ENCODE measurements around the gene GNL3.
A peak's percentile ranks its signal among the peaks of the same experiment; 100 is the strongest.
"Not testable (repeated sequence)": the region's sequence is repeated elsewhere in the genome, so short reads cannot be mapped to it uniquely, and the experiment has no call there.

Gene GNL3

DNA sequence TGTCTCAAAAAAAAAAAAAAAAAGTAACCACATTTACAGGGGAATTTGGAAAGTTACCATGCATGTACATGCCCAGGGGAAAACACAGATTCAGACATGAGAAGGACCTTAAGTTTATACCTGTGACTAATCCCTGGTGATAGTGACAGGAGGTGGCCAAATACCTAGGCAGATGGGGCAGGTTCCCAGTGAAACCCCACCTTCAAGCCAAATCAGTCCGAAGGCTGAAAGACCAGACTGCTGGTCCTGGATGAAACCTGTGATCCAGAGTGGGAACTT lies 35.8 kb downstream of the GNL3 start:
- Histone ChIP-seq H2AFZ (ENCODE audit: low read depth, low read length) (no peak overlapping the region), H3K4me3 (ENCODE audit: low read depth in 1 of 2, low read length in 2 of 2) (no peak overlapping the region), H4K20me1 (ENCODE audit: insufficient read depth, low read length) (0 out of 2 replicates have a peak, but pooled peaks cover 5% of the 10 kb centered on the region), H3K36me3 (ENCODE audit: insufficient read depth, low read length) (peaks cover 9% of the 10 kb centered on the region), H3K79me2 (ENCODE audit: insufficient read depth, low read length) (no peaks in the 10 kb centered on the region), H3K4me1 (ENCODE audit: insufficient read depth, low read length) (peaks cover 32% of the 10 kb centered on the region), H3K9me3 (ENCODE audit: insufficient read depth, low read length, severe bottlenecking) (no peaks in the 10 kb centered on the region), H3K27ac (ENCODE audit: low read length) (peak overlapping the region; percentile 32), H3K9ac (ENCODE audit: low read depth, low read length) (no peak overlapping the region), H3K4me2 (ENCODE audit: insufficient read depth, low read length) (peak overlapping the region; percentile 24), H3K27me3 (ENCODE audit: insufficient read depth, low read length, poor library complexity) (no peaks in the 10 kb centered on the region)
- TF ChIP-seq, protein P1, sequence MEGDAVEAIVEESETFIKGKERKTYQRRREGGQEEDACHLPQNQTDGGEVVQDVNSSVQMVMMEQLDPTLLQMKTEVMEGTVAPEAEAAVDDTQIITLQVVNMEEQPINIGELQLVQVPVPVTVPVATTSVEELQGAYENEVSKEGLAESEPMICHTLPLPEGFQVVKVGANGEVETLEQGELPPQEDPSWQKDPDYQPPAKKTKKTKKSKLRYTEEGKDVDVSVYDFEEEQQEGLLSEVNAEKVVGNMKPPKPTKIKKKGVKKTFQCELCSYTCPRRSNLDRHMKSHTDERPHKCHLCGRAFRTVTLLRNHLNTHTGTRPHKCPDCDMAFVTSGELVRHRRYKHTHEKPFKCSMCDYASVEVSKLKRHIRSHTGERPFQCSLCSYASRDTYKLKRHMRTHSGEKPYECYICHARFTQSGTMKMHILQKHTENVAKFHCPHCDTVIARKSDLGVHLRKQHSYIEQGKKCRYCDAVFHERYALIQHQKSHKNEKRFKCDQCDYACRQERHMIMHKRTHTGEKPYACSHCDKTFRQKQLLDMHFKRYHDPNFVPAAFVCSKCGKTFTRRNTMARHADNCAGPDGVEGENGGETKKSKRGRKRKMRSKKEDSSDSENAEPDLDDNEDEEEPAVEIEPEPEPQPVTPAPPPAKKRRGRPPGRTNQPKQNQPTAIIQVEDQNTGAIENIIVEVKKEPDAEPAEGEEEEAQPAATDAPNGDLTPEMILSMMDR (IDR thresholded peaks at IDR 0.05; ENCODE audit: borderline replicate concordance, extremely low read depth, low read length, poor library complexity, severe bottlenecking): no peak
- no peak for TF ChIP-seq EZH2 (IDR thresholded peaks at IDR 0.05; ENCODE audit: borderline replicate concordance, low read depth, low read length, severe bottlenecking)
- ATAC-seq (ENCODE audit: insufficient read depth, low read depth): no peak
- DNase-seq: no peak

GRCh38 chr3:52722491-52722890 lies 36.7 kb downstream of the GNL3 start:
- Histone ChIP-seq H3K4me2 (ENCODE audit: insufficient read depth, low read length) (no peak overlapping the region), H3K36me3 (ENCODE audit: insufficient read depth, low read length) (peaks cover 9% of the 10 kb centered on the region), H3K4me1 (ENCODE audit: insufficient read depth, low read length) (peaks cover 32% of the 10 kb centered on the region), H3K4me3 (ENCODE audit: low read depth in 1 of 2, low read length in 2 of 2) (no peak overlapping the region), H3K79me2 (ENCODE audit: insufficient read depth, low read length) (no peaks in the 10 kb centered on the region), H3K9ac (ENCODE audit: low read depth, low read length) (no peak overlapping the region), H3K27me3 (ENCODE audit: insufficient read depth, low read length, poor library complexity) (no peaks in the 10 kb centered on the region), H4K20me1 (ENCODE audit: insufficient read depth, low read length) (0 out of 2 replicates have a peak, but pooled peaks cover 5% of the 10 kb centered on the region), H3K27ac (ENCODE audit: low read length) (no peak overlapping the region), H2AFZ (ENCODE audit: low read depth, low read length) (no peak overlapping the region), H3K9me3 (ENCODE audit: insufficient read depth, low read length, severe bottlenecking) (no peaks in the 10 kb centered on the region)
- ATAC-seq (ENCODE audit: insufficient read depth, low read depth): no peak
- TF ChIP-seq EZH2 (IDR thresholded peaks at IDR 0.05; ENCODE audit: borderline replicate concordance, low read depth, low read length, severe bottlenecking): no peak
- TF ChIP-seq, protein P1 (IDR thresholded peaks at IDR 0.05; ENCODE audit: borderline replicate concordance, extremely low read depth, low read length, poor library complexity, severe bottlenecking): no peak
- no peak for DNase-seq

DNA sequence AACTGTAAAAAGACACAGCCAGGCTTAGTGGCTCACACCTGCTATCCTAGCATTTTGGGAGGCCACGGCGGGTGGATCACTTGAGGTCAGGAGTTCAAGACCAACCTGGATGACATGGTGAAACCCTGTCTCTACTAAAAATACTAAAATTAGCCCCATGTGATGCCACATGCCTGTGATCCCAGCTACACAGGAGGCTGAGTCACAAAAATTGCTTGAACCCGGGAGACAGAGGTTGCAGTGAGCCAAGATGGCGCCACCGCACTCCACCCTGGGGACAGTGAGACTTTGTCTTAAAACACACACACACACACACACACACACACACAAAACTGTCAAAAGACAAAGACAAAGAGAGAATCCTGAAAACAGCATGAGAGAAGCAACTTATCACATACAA lies 38.1 kb downstream of the GNL3 start:
- no peak overlapping the region for H3K27ac ChIP-seq (ENCODE audit: low read length)
- no peak overlapping the region for H3K9ac ChIP-seq (ENCODE audit: low read depth, low read length)
- DNase-seq (no peak), ATAC-seq (ENCODE audit: insufficient read depth, low read depth) (no peak)
- H3K4me3 ChIP-seq (ENCODE audit: low read depth in 1 of 2, low read length in 2 of 2): no peak overlapping the region
- peaks cover 3% of the 10 kb centered on the region for H3K9me3 ChIP-seq (ENCODE audit: insufficient read depth, low read length, severe bottlenecking)
- peaks cover 32% of the 10 kb centered on the region for H3K4me1 ChIP-seq (ENCODE audit: insufficient read depth, low read length)
- H3K4me2 ChIP-seq (ENCODE audit: insufficient read depth, low read length): no peak overlapping the region
- no peaks in the 10 kb centered on the region for H3K27me3 ChIP-seq (ENCODE audit: insufficient read depth, low read length, poor library complexity)
- peaks cover 10% of the 10 kb centered on the region for H3K36me3 ChIP-seq (ENCODE audit: insufficient read depth, low read length)
- TF ChIP-seq EZH2 (IDR thresholded peaks at IDR 0.05; ENCODE audit: borderline replicate concordance, low read depth, low read length, severe bottlenecking): no peak
- TF ChIP-seq, protein P1 (IDR thresholded peaks at IDR 0.05; ENCODE audit: borderline replicate concordance, extremely low read depth, low read length, poor library complexity, severe bottlenecking): no peak
- H2AFZ ChIP-seq (ENCODE audit: low read depth, low read length): no peak overlapping the region
- no peaks in the 10 kb centered on the region for H3K79me2 ChIP-seq (ENCODE audit: insufficient read depth, low read length)
- H4K20me1 ChIP-seq (ENCODE audit: insufficient read depth, low read length): 0 out of 2 replicates have a peak, but pooled peaks cover 5% of the 10 kb centered on the region

- H4K20me1 ChIP-seq (ENCODE audit: insufficient read depth, low read length): 0 out of 2 replicates have a peak, but pooled peaks cover 5% of the 10 kb centered on the region
These were observed 38.7 kb downstream of the GNL3 start for GRCh38 chr3:52724511-52724910.

GRCh38 chr3:52728753-52729152 lies 42.9 kb downstream of the GNL3 start:
- not testable (repeated sequence) for H3K9me3 ChIP-seq (ENCODE audit: insufficient read depth, low read length, severe bottlenecking); H3K79me2 ChIP-seq (ENCODE audit: insufficient read depth, low read length); H3K4me1 ChIP-seq (ENCODE audit: insufficient read depth, low read length); H4K20me1 ChIP-seq (ENCODE audit: insufficient read depth, low read length); H3K4me3 ChIP-seq (ENCODE audit: low read depth in 1 of 2, low read length in 2 of 2); H3K4me2 ChIP-seq (ENCODE audit: insufficient read depth, low read length); H3K9ac ChIP-seq (ENCODE audit: low read depth, low read length); H2AFZ ChIP-seq (ENCODE audit: low read depth, low read length); H3K27ac ChIP-seq (ENCODE audit: low read length); ATAC-seq (ENCODE audit: insufficient read depth, low read depth); H3K27me3 ChIP-seq (ENCODE audit: insufficient read depth, low read length, poor library complexity)
- peaks cover 42% of the 10 kb centered on the region for H3K36me3 ChIP-seq (ENCODE audit: insufficient read depth, low read length)
- DNase-seq: peak; percentile 30

More at GRCh38 chr3:52724511-52724910, 38.7 kb downstream of the GNL3 start:
- no peaks in the 10 kb centered on the region for H3K27me3 ChIP-seq (ENCODE audit: insufficient read depth, low read length, poor library complexity)
- ATAC-seq (ENCODE audit: insufficient read depth, low read depth) (no peak), DNase-seq (no peak)
- H3K9ac ChIP-seq (ENCODE audit: low read depth, low read length): no peak overlapping the region
- H2AFZ ChIP-seq (ENCODE audit: low read depth, low read length): no peak overlapping the region
- H3K27ac ChIP-seq (ENCODE audit: low read length): no peak overlapping the region
- no peak overlapping the region for H3K4me3 ChIP-seq (ENCODE audit: low read depth in 1 of 2, low read length in 2 of 2)
- no peak for TF ChIP-seq EZH2 (IDR thresholded peaks at IDR 0.05; ENCODE audit: borderline replicate concordance, low read depth, low read length, severe bottlenecking)
- TF ChIP-seq, protein P1 (IDR thresholded peaks at IDR 0.05; ENCODE audit: borderline replicate concordance, extremely low read depth, low read length, poor library complexity, severe bottlenecking): no peak
- H3K36me3 ChIP-seq (ENCODE audit: insufficient read depth, low read length): peaks cover 8% of the 10 kb centered on the region; the same call in 1 of the 2 replicates
- peaks cover 3% of the 10 kb centered on the region for H3K9me3 ChIP-seq (ENCODE audit: insufficient read depth, low read length, severe bottlenecking)
- peaks cover 32% of the 10 kb centered on the region for H3K4me1 ChIP-seq (ENCODE audit: insufficient read depth, low read length)
- H3K79me2 ChIP-seq (ENCODE audit: insufficient read depth, low read length): no peaks in the 10 kb centered on the region
- H3K4me2 ChIP-seq (ENCODE audit: insufficient read depth, low read length): no peak overlapping the region
